Nucleus accumbens (tissue), 56 donors: ENCODE data around the gene RAB4A.

ENCODE experiments used
- DNase-seq, 56 donors: peaks; one replicate each; lab custom pipeline; 2025; lab: John Stamatoyannopoulos, UW

The RAB4A gene

DNA sequence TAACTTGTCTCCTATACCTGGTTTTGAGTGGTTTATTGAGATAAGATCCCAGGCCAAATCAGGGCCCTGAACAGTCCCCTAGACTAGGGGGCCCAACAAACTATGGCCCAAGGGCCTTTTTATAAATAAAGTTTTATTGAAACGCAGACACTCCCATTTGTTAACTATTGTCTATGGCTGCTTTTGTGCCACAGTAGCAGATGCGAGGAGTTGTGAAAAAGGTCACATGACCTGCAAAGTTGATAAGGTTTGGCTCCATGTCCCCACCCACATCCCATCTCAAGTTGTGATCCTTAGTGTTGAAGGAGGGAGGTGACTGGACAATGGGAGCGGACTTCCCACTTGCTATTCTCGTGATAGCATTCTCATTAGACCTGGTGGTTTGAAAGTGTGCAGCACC, 29.5 kb upstream of the RAB4A start:
- DNase-seq = no peak

DNA sequence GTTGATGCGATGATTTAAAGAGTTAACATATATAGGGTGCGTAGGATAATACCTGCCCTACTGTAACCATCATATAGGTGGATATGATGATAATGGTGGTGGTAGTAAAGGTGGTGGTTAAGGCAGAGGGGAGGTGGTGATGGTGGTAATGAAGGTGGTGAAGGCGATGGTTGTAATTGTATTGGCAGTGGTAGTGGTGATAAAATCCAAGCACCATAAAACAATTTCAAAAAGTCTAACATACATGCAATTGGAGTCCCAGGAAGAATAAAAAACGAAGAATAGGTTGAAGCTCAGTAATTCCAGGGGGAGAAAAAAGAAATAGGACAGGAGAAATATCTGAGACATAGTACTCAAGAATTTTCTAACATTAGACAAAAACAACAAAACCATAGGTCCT, 27.3 kb upstream of the RAB4A start:
- DNase-seq = no peak

DNA sequence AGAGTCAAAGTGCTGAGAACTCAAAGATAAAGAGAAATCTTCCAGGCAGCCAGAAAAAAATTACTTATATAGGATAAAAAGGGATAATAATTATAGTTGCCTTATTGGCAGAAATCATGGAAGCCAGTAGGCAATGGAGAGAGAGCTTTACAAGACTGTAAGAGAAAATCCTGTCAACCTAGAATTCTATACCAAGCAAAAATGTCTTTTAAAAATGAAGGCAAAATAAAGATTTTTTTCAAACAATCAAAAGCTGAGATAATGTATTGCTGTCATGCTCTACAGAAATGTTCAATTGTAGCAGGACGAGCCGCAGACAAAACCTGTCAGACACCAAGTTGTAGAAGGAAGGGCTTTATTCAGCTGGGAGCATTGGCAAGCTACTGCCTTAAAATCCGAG, 26.8 kb upstream of the RAB4A start:
- no peak for DNase-seq

DNA sequence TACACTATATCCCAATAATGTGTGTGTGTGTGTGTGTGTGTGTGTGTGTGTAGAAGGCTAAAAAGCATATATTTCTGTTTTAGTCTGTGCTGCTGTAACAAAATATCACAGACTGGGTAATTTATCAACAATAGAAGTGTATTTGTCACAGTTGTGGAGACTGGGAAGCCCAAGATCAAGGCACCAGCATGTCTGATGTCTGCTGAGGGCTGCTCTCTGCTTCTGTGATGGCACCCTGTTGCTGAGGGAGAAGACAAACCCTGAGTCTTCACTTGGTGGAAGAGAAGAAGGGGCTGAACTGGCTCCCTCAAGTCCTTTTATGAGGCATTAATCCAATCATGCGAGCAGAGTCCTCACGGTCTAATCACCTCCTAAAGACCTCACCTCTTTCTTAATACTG, 23.0 kb upstream of the RAB4A start:
- DNase-seq = no peak

DNA sequence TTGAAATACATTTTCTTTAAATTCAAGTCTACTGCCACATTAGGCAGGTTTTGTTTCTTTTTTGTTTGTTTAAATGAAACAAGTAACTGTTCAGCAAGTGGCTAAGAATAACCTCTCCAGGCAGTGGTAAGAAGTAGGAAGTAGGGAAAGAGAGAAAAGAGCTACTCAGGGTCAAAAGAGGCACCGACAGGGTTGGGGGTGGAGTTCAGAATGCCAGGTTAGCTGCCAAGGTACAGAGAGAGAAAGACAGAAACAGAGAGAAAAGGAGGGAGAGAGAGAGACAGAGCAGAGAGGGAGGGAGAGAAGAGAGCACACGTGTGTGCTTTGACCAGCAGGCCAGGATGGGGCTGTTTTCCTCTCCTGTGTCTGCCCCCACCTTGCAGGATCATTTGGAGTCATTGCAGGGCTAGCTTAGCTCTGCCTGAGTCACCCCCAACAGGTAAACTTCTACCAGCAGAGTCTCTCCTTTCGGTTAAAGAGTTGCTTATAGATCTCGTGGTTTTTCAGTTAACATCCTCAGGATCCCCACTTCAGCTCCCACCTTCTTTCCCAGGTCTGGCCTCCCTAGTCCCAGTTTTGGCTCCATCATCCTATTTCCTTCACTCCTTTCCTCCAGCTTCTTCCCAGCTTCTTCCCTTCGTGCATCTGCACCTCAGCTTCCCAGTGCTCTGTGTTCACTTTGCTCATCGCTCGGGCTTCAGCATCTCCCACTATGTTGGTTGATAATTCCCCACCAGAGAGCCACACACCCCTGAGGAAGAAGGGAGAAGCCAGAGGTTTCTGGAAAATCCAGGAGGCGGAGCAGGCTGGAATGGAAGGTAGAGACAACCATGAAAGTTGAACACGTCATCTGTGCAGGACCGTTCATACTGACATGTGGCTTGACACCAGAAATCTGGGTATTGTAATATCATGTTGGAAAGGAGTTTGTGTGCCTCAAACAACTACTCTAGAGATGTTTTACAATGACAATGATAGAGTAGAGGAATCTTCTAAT, 21.8 kb upstream of the RAB4A start:
- no peak for DNase-seq

DNA sequence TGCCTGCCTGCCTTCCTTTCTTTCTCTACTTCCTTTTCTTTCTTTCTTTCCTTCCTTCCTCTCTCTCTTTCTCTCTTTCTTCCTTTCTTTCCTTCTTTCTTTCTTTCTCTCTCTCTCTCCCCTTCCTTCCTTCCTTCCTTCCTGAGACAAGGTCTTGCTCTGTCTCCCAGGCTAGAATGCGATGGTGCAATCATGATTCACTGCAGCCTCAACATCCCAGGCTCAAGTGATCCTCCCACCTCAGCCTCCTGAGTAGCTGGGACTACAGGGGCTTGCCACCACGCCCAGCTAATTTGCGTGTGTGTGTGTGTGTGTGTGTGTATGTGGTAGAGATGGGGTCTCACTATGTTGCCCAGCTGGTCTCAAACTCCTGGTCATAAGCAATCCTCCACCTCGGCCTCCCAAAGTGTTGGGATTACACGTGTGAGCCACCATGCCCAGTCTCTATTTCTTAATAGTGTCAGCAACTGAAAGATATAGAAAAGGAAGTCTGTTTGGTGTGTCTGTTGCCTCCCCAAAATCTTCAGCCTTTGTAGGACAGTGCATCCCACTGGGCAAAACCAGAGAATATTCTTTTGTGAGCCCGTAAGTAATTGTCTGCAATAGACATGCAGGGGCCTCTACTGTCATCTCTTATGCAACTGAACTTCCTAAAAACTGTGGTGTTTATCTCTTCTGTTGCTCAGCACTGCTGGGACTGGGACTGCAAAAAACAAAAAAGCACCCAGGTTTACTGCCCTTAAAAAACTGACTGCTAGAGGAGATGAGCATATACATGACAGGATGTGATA, 20.9 kb upstream of the RAB4A start:
- DNase-seq = no peak

DNA sequence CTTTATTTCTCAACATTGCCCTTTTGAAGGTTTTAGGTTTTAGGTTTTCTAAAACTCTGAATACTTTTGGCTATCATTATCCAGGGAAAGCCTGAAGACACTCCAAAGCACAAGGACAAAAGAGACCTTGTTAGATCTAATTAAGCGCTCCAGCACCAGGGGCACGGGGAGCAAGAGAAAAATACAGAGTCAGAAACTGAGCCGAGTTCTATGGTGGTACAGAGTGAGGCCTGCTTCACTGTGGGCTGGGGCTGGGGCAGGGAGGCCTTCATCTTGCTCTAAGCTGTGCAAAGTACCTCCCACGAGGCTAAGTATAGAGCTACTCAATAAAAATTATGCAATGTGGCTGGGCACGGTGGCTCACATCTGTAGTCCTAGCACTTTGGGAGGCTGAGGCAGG, 19.7 kb upstream of the RAB4A start:
- peak in 14 of 56 donors; percentile 12 to 45 (median 36) for DNase-seq

DNA sequence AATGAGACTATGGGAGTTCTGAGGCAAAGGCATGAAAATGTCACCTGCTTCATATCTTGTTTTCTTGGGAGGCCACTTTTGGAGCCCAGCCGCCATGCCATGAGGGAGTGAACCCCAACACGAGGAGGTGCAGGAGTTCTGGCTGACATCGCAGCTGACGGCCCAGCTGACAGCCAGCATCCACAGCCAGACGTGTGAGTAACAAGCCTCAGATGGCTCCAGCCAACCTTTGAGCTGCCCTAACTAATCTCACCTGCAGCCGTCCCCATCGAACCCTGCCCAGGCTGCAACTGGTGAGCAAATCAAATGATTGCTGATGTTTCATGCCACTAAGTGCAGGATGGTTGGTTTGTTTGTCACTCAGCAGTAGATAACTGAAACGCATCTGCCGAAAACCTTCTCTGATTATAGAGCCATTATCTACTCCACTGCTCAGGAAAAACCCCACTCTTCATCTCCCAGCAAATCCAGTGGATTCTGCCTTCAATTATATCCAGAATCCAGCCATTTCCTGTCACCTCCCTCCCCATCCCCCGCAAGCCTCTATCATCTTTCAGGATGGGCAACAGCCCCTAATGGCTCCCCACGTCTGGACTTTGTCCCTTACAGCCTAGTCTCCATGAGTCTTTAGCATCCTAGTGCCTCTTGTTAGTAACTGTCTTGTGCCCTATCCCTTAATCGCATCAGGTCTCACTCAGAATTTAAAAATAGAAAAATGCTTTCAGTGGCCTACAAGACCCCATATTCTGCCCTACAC, 18.5 kb upstream of the RAB4A start:
- no peak for DNase-seq

DNA sequence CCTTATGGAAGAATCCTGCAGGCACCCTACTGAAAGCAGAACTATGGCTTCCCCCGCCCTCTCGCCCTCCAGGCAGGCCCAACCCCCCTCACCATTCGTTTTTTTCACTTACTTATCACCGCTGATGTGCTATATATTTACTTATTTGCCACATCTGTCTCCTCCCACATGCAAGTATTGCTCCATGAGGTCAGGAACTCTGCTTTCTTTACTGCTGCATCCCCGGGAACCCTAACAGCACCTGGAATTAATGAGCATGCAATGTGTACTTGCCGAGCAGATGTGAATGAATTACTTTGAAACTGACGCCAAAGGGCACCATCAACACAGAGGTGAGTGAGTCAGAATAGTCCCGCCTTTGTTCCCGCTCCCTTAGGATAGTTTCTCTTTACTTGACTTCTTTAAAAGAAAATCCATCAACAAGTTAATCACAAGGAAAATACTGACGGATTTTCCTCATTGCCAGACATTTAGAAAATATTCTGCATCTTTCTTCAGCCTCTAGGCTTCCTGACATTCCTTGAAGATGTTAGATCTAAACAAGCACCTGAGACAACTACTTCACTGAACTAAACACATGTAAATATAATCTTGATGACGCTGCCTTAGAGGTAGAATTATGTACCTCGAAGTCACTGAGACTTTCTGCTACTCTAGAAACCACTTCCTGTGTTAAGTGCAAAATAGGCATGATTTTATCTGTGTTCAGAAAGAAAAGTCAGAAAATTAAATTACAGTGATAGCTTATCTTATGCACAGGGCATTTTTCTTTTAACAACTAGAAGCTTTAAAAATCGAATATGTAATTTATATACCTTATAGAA, 17.5 kb upstream of the RAB4A start:
- no peak for DNase-seq

DNA sequence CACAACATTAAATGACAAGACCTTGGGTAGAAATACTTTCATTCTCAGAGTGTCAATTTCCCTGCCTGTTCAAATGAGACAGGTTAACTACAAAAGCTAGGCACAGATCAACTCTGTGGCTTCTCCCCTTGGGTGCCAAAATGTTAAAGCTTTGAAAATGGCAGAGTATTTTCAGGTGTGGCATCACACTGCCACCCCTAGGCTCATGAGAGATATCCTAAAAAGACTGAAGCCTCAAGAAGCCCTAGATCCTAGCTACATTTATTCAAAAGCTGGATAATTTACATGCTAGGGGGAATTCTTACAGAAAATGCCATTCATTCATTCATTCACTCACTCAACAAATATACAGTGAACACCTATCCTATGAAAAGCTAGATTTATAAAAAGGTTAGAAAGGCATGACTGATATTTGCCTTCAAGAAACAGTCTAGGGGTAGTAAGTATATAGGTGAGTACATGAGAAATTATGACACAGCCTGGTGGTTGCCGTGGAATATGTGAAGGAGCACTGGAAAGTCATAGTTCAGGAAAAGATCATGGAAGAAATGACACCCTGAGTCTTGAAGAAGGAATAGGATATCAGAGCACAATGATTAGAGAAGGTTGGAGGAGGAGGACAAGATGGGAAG, 15.9 kb upstream of the RAB4A start:
- DNase-seq = peak in 6 of 56 donors; percentile 8 to 37 (median 14)

DNA sequence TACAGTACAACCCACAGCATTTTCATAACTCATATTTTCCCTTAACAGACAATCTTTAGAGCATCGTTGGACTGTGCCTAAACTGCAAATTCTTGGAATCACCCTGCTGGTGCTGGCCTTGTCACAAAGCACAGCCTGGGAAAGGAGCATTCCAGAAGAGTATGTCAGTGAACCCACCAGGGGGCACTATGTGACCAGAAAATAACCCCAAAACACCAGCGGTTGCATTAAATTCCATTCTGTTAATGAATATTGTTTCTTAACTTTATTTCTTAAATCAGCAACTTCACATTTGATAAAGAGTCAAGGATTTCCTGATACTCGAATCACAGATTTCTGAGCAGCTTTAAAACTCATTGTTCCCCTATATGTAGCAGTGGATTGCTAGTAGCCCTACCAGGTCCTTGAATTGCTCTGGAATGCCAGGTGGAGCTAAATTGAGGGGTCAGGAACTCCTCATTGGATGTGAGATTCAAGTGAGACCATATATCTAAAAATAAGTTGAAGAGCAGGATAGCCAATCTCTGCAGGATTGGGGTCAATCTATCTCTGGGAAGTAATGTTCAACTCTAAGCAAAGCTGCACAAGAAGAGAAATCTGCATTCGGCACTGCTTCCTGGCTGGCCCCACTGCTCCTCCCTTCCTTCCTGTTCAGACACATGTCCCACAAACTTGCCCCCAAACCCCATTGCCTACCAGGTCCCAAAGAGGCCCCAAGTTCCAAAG, 12.7 kb upstream of the RAB4A start:
- peak in 48 of 56 donors; percentile 2 to 87 (median 58) for DNase-seq

DNA sequence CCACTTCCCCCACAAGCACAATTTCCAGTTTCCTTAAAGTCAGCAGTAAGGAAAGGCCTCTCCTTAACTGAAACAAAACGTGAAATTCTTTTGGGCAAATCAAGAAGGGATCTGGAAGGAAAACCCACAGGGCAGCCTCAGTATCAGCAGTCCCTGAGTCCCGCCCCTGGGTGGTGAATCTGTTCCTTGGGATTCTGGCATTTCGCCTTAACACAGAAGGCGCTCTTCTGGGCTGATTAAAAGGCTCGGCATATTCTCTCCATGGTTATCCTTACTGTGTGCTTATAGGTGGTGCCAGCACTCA, 12.2 kb upstream of the RAB4A start:
- DNase-seq = no peak

DNA sequence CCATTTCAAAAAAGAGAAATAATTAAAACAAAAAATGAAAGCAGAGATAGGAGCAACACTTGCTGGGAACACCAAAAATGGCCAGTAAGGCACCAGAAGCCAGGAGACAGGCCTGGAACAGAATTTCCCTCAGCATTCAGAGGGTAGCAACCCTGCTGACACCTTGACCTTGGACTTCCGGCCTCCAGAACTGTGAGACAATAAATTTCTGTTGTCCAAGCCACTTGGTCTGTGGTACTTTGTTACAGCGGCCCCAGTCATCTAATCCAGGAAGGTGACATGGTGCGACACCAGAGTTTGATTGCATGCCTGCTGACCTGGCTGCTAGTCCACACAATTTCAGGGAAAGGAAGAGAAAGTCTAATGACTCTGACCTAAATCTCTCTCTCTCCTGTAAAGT, 10.6 kb upstream of the RAB4A start:
- DNase-seq = no peak

DNA sequence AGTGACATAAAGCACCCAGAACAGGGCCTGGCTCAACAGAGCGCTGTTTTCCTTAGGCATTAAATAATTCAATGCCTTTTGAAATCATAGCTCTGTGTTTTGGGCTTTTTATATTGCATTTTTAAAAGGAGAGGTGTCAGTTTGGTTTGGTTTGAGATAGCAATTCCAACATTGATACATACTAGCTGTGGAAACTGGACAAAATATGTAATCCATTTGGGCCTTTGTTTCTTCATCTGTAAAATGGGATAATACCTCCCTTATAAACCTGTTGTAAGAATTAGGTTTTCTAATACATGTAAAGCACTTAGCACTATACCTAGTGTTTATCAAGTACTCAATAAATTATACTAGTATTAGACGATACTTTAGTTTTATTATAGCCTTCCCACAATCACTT, 8.7 kb upstream of the RAB4A start:
- no peak for DNase-seq

DNA sequence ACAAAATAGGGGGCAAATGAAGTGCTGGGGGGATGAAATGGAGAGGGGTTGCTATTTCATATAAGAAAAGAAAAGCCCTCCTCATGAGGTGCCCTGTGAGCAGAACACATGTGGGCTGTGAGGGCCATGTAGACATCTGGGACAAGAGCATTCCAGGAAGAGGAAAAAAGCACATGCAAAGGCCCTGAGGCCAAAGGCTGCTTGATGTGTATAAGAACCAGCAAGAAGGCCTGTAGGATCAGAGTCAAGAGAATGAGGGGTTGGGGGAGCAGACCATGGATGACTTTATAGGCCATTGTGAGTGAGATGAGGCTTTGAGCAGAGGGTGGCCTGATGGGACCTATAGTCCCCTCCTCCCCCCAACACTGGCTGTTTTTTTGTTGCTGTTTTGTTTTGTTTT, 7.7 kb upstream of the RAB4A start:
- no peak for DNase-seq

DNA sequence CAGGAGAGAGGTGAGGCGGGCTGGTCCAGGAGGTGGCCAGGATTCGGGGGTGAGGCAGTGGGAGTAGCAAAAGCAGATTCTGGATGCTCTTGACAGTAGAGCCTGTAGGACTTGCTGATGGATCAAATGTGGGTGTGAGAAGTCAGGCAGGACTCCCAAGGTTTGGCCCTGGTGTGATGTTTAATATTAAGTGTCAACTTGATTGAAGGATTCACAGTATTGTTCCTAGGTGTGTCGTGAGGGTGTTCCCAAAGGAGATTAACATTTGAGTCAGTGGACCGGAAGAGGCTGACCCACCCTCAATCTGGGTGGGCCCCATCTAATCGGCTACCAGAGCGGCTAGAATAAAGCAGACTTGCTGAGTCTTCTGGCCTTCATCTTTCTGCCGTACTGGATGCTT, 6.8 kb upstream of the RAB4A start:
- DNase-seq = no peak

DNA sequence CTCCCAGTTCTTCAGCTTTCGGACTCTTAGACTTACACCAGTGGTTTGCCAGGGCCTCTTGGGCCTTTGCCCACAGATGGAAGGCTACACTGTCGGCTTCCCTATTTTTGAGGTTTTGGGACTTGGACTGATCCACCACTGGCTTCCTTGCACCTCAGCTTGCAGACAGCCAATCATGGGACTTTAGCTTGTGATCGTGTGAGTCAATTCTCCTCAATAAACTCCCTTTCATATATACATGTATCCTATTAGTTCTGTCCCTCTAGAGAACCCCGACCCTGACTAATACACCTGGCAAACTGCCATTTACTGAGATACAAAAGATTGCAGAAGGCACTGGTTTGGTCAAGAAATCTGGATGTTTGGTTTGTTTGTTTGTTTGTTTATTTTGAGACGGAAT, 6.4 kb upstream of the RAB4A start:
- DNase-seq = no peak

DNA sequence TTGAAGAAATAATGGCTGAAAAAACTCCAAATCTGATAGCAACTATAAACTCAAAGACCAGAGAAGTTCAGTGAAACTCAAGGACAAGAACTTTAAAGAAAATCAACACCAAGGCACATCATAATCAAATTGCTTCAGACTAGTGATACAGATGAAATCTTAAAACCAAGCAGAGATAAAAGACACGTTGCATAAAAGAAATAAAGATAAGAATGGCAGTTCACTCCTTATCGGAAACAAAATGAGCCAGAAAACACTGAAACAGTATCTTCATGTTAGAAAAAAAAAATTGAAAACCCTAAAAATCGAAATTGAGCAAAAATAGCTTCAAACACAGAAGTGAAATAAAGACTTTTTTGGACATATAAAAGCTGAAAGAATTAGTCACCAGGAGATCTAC, 4.6 kb upstream of the RAB4A start:
- no peak for DNase-seq
